Measurements from ENCODE around the gene VGF.

Gene VGF

DNA sequence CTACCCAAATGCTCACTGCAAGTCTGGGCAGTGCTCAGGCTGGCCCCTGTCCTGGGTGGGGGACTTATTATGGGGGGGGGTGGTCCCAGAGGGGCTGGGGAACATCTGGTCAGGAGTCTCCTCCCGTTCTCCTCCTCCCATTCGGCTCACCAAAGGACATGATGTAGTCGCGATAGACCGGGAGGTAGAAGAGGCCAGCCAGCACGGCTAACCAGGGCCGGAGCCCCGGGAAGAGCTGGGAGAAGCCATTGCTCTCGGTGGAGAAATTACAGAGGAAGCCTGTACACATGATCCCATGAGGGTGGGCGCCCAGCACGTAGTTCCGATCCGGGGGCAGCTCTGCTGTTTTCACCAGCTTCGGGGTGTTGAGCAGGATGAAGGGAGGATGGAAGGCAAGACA lies 33.1 kb upstream of the VGF start:
- no peak overlapping the region for H3K4me3 ChIP-seq (ENCODE audit: insufficient read length, low read depth)
- no peaks in the 10 kb centered on the region for H3K36me3 ChIP-seq (ENCODE audit: insufficient read depth, insufficient read length, low read length)
- H3K9ac ChIP-seq (ENCODE audit: insufficient read length, low read depth): no peak overlapping the region
- no peaks in the 10 kb centered on the region for H3K27me3 ChIP-seq (ENCODE audit: insufficient read depth, insufficient read length)
- peaks cover 2% of the 10 kb centered on the region for H3K4me1 ChIP-seq (ENCODE audit: insufficient read depth, insufficient read length)
- H3K9me3 ChIP-seq (ENCODE audit: insufficient read depth, low read length): no peaks in the 10 kb centered on the region
- TF ChIP-seq ZNF274 (IDR thresholded peaks at IDR 0.05; ENCODE audit: low read depth, low read length): no peak
- DNase-seq (ENCODE audit: low read depth, low spot score): no peak

DNA sequence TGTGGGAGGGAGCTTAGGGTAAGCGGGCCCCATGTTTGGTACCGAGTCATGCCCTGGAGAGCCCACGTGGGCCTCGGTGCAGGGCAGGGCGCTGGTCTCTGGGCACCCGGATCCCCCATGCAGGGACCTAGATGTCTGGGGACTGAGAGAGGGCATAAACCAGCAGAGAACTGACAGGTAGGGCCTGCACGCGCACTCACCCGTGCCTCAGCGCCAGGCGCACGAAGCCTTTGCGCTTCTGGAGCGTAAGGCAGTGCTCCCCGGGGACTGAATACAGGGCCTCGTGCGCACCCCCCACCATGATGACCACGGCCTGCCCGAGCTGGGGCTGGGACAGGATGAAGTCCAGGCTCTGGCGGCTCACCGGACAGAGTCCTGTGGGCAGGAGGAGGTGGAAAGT lies 32.6 kb upstream of the VGF start:
- H3K4me3 ChIP-seq (ENCODE audit: insufficient read length, low read depth): no peak overlapping the region
- peaks cover 2% of the 10 kb centered on the region for H3K4me1 ChIP-seq (ENCODE audit: insufficient read depth, insufficient read length)
- no peaks in the 10 kb centered on the region for H3K27me3 ChIP-seq (ENCODE audit: insufficient read depth, insufficient read length)
- H3K9ac ChIP-seq (ENCODE audit: insufficient read length, low read depth): no peak overlapping the region
- no peak for DNase-seq (ENCODE audit: low read depth, low spot score)
- H3K9me3 ChIP-seq (ENCODE audit: insufficient read depth, low read length): no peaks in the 10 kb centered on the region
- no peaks in the 10 kb centered on the region for H3K36me3 ChIP-seq (ENCODE audit: insufficient read depth, insufficient read length, low read length)
- TF ChIP-seq ZNF274 (IDR thresholded peaks at IDR 0.05; ENCODE audit: low read depth, low read length) (no peak), SUZ12 (IDR thresholded peaks at IDR 0.05; ENCODE audit: extremely low read depth, insufficient read depth, insufficient read length) (no peak), YY1 (IDR thresholded peaks at IDR 0.05; ENCODE audit: insufficient read depth, insufficient read length) (no peak)

DNA sequence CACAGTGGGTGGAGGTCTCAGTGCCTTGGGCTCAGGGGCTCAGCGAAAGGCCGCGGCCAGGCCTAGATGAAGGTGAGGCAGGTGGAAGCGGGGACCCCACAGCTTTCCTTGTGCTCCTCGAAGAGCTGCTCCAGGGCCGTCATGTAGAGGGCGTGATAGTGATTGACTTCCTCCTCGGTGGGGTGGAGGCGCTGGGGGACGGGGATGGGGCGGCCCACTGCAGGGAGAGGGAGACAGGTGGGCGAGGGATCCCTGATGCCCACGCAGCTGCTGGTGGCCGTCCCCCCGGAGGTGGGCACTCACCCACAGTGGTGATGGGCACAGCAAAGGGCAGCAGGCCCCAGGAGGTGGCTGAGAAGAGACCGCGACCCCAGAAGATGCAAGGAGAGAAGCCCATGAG lies 30.5 kb upstream of the VGF start:
- no peak overlapping the region for H3K4me3 ChIP-seq (ENCODE audit: insufficient read length, low read depth)
- no peaks in the 10 kb centered on the region for H3K9me3 ChIP-seq (ENCODE audit: insufficient read depth, low read length)
- no peaks in the 10 kb centered on the region for H3K27me3 ChIP-seq (ENCODE audit: insufficient read depth, insufficient read length)
- peaks cover 2% of the 10 kb centered on the region for H3K4me1 ChIP-seq (ENCODE audit: insufficient read depth, insufficient read length)
- no peak overlapping the region for H3K9ac ChIP-seq (ENCODE audit: insufficient read length, low read depth)
- TF ChIP-seq YY1 (IDR thresholded peaks at IDR 0.05; ENCODE audit: insufficient read depth, insufficient read length) (no peak), SUZ12 (IDR thresholded peaks at IDR 0.05; ENCODE audit: extremely low read depth, insufficient read depth, insufficient read length) (no peak), ZNF274 (IDR thresholded peaks at IDR 0.05; ENCODE audit: low read depth, low read length) (no peak)
- H3K36me3 ChIP-seq (ENCODE audit: insufficient read depth, insufficient read length, low read length): no peaks in the 10 kb centered on the region
- DNase-seq (ENCODE audit: low read depth, low spot score): no peak

DNA sequence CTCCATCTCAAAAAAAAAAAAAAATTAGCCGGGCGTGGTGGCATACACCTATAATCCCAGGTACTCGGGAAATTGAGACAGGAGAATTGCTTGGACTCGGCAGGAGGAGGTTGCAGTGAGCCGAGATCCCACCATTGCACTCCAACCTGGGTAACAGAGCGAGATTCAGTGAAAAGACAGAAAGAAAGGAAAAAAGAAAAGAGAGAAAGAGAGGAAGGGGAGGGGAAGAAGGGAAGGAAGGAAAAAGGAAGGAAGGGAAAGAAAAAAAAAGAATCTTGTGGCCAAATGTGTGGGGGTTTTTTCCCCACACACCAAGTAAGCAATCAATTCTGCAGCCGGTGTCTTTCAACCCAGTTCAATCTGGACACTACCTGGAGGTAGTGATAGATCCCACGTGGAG lies 23.7 kb upstream of the VGF start:
- Histone ChIP-seq H3K4me3 (ENCODE audit: insufficient read length, low read depth) (no peak overlapping the region), H3K9me3 (ENCODE audit: insufficient read depth, low read length) (no peaks in the 10 kb centered on the region), H3K27me3 (ENCODE audit: insufficient read depth, insufficient read length) (no peaks in the 10 kb centered on the region), H3K9ac (ENCODE audit: insufficient read length, low read depth) (no peak overlapping the region), H3K4me1 (ENCODE audit: insufficient read depth, insufficient read length) (no peaks in the 10 kb centered on the region), H3K36me3 (ENCODE audit: insufficient read depth, insufficient read length, low read length) (no peaks in the 10 kb centered on the region)
- TF ChIP-seq ZNF274 (IDR thresholded peaks at IDR 0.05; ENCODE audit: low read depth, low read length) (no peak), SUZ12 (IDR thresholded peaks at IDR 0.05; ENCODE audit: extremely low read depth, insufficient read depth, insufficient read length) (no peak), YY1 (IDR thresholded peaks at IDR 0.05; ENCODE audit: insufficient read depth, insufficient read length) (no peak)
- no peak for DNase-seq (ENCODE audit: low read depth, low spot score)

DNA sequence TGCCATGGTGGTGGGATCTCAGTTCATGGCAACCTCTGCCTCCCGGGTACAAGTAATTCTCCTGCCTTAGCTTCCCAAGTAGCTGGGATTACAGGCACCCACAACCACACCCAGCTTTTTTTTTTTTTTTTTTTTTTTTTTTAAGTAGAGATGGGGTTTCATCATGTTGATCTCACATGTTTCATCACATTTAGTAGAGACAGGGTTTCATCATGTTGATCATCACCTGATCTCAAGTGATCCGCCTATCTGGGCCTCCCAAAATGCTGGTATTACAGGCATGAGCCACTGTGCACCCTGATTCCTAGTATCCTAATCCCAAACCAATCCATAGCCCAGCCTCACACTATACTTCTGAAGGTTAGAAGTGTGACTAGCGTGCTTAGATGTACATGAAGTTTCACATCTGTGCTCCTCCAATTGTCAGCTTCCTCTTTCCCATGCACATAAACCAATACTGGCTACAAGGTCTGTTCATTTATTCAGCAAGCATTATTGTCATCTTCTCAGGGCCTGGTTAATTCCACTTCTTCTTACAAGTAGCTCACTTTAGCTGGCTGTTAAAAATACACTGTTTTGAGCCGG lies 21.6 kb upstream of the VGF start:
- Histone ChIP-seq H3K27me3 (ENCODE audit: insufficient read depth, insufficient read length) (no peaks in the 10 kb centered on the region), H3K36me3 (ENCODE audit: insufficient read depth, insufficient read length, low read length) (no peaks in the 10 kb centered on the region), H3K4me3 (ENCODE audit: insufficient read length, low read depth) (no peak overlapping the region), H3K4me1 (ENCODE audit: insufficient read depth, insufficient read length) (no peaks in the 10 kb centered on the region), H3K9me3 (ENCODE audit: insufficient read depth, low read length) (no peaks in the 10 kb centered on the region), H3K9ac (ENCODE audit: insufficient read length, low read depth) (no peak overlapping the region)
- no peak for DNase-seq (ENCODE audit: low read depth, low spot score)
- no peak for TF ChIP-seq YY1 (IDR thresholded peaks at IDR 0.05; ENCODE audit: insufficient read depth, insufficient read length)
- TF ChIP-seq SUZ12 (IDR thresholded peaks at IDR 0.05; ENCODE audit: extremely low read depth, insufficient read depth, insufficient read length): no peak
- no peak for TF ChIP-seq ZNF274 (IDR thresholded peaks at IDR 0.05; ENCODE audit: low read depth, low read length)

DNA sequence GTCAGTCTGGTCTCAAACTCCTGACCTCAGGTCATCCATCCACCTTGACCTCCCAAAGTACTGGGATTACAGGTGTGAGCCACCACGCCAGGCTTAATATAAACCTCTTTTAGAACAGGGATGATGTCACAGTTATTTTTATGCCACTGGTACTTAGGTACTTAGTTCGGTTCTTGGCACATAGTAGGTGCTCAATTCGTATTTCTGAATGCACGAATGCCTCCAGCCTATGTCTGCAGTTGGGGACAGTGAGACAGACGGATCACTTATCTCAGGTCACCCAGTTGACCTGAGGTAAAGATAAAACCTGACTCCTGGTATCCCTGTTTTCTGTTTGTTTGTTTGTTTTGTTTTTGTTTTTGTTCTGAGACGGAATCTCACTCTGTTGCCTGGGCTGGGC lies 20.8 kb upstream of the VGF start:
- Histone ChIP-seq H3K9me3 (ENCODE audit: insufficient read depth, low read length) (no peaks in the 10 kb centered on the region), H3K4me1 (ENCODE audit: insufficient read depth, insufficient read length) (no peaks in the 10 kb centered on the region), H3K9ac (ENCODE audit: insufficient read length, low read depth) (no peak overlapping the region), H3K27me3 (ENCODE audit: insufficient read depth, insufficient read length) (no peaks in the 10 kb centered on the region), H3K4me3 (ENCODE audit: insufficient read length, low read depth) (no peak overlapping the region), H3K36me3 (ENCODE audit: insufficient read depth, insufficient read length, low read length) (no peaks in the 10 kb centered on the region)
- TF ChIP-seq YY1 (IDR thresholded peaks at IDR 0.05; ENCODE audit: insufficient read depth, insufficient read length) (no peak), ZNF274 (IDR thresholded peaks at IDR 0.05; ENCODE audit: low read depth, low read length) (no peak), SUZ12 (IDR thresholded peaks at IDR 0.05; ENCODE audit: extremely low read depth, insufficient read depth, insufficient read length) (no peak)
- no peak for DNase-seq (ENCODE audit: low read depth, low spot score)

DNA sequence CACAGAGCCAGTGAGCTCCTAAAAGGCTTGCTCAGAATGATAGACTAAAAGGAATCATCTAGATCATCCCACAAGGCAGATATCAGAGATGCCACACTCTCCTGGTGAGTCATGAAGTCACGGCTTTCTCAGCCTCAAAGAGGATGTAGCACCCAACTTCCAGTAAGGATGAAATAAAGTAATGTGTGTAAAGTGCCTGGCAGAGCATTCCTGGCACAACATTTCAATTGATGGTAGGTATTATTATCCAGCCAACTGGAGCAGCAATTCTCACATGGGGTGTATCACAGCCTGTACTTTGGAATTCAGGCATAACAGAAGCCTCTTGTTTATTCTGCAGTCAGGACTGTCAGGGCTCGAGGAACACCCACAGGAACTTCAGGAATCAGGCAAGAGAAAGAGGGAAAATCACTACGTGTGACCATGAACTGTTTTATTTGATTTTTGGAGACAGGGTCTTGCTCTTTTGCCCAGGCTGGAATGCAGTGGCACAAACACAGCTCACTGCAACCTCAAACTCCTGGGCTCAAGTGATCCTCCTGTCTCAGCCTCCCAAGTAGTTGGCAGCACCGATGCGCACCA lies 20.0 kb upstream of the VGF start:
- H3K27me3 ChIP-seq (ENCODE audit: insufficient read depth, insufficient read length): peaks cover 7% of the 10 kb centered on the region
- no peak for DNase-seq (ENCODE audit: low read depth, low spot score)

More for the DNA sequence above, 20.0 kb upstream of the VGF start:
- no peaks in the 10 kb centered on the region for H3K9me3 ChIP-seq (ENCODE audit: insufficient read depth, low read length)
- no peaks in the 10 kb centered on the region for H3K4me1 ChIP-seq (ENCODE audit: insufficient read depth, insufficient read length)
- H3K36me3 ChIP-seq (ENCODE audit: insufficient read depth, insufficient read length, low read length): no peaks in the 10 kb centered on the region
- no peak overlapping the region for H3K9ac ChIP-seq (ENCODE audit: insufficient read length, low read depth)
- H3K4me3 ChIP-seq (ENCODE audit: insufficient read length, low read depth): no peak overlapping the region
- TF ChIP-seq SUZ12 (IDR thresholded peaks at IDR 0.05; ENCODE audit: extremely low read depth, insufficient read depth, insufficient read length) (no peak), ZNF274 (IDR thresholded peaks at IDR 0.05; ENCODE audit: low read depth, low read length) (no peak), YY1 (IDR thresholded peaks at IDR 0.05; ENCODE audit: insufficient read depth, insufficient read length) (no peak)

Data from NT2/D1 (cell line).